Lung (tissue), 12 donors: ENCODE results near the gene PHLDA1. TPM values are rescaled to one million over a fixed set of nuclear protein-coding genes. Genes with fewer than 3 reads are reported as not detected.

Experiments
- ATAC-seq: fragments of 200-7000 bp; cut with Tn5 transposase; one replicate; pipeline ENCODE4 v1.9.1; 2020; ENCODE audit warnings: moderate number of reproducible peaks; ENCODE audit not compliant: insufficient read depth, low FRiP score
- DNase-seq, 3 donors: peaks; one replicate each; pipeline ENCODE4 v3.0.0-alpha.2; 2013 to 2017
- H3K27ac ChIP-seq, 2 donors: one replicate each; pipeline ENCODE4 v1.5.1; 2013; ENCODE audit warnings: mild to moderate bottlenecking in 2 of 2, moderate library complexity in 2 of 2, control low read depth in 1 of 2, inconsistent platforms in 1 of 2, low read depth in 1 of 2, low read length in 1 of 2
- H3K27me3 ChIP-seq, 3 donors: one replicate each; pipeline ENCODE4 v1.5.1; 2013; ENCODE audit warnings: low read length in 2 of 3; ENCODE audit not compliant: control insufficient read depth in 3 of 3, insufficient read depth in 3 of 3
- H3K36me3 ChIP-seq, 4 donors: one replicate each; pipeline ENCODE4 v1.5.1; 2013; ENCODE audit warnings: low read length in 4 of 4, mild to moderate bottlenecking in 1 of 4, moderate library complexity in 1 of 4; ENCODE audit not compliant: control insufficient read depth in 4 of 4, insufficient read depth in 4 of 4
- H3K4me1 ChIP-seq, 5 donors: one replicate each; pipeline ENCODE4 v1.5.1; 2013; ENCODE audit warnings: low read length in 5 of 5, mild to moderate bottlenecking in 2 of 5, moderate library complexity in 1 of 5; ENCODE audit not compliant: control insufficient read depth in 5 of 5, insufficient read depth in 5 of 5
- H3K4me3 ChIP-seq: one replicate; pipeline ENCODE4 v1.5.1; 2013; ENCODE audit warnings: mild to moderate bottlenecking, control low read depth, moderate library complexity
- H3K9ac ChIP-seq, 2 donors: one replicate each; pipeline ENCODE4 v1.5.1; 2013; ENCODE audit warnings: low read length in 2 of 2, control low read depth in 1 of 2; ENCODE audit not compliant: insufficient read depth in 1 of 2
- H3K9me3 ChIP-seq, 4 donors: one replicate each; pipeline ENCODE4 v1.5.1; 2013; ENCODE audit warnings: low read length in 3 of 4, mild to moderate bottlenecking in 1 of 4, moderate library complexity in 1 of 4; ENCODE audit not compliant: control insufficient read depth in 4 of 4, insufficient read depth in 3 of 4
- CTCF ChIP-seq: IDR thresholded peaks from 2 replicates; pipeline ENCODE4 v1.5.1; 2012; ENCODE audit warnings: mild to moderate bottlenecking; ENCODE audit errors: control extremely low read depth, extremely low read depth
- WGBS, 2 donors: extraction: QIAGEN DNeasy Blood & Tissue Kit; methylation state at CpG; one replicate each; pipeline ENCODE4 v1.1.7; 2013; 5-methylcytosine and 5-hydroxymethylcytosine counted together
- polyA plus RNA-seq, 2 donors: library from polyadenylated mRNA; stranded (reverse); fragments of 200-250 nt; gene quantifications; one replicate each; pipeline ENCODE4 v1.2.1, GENCODE V29; 2013
- total RNA-seq, 2 donors: library from RNA; depleted of rRNA in 1 of 2; stranded (reverse); fragments of >200 nt in 1 of 2; gene quantifications; one replicate each; pipeline ENCODE4 v1.2.1, GENCODE V29; 2014 to 2021
- donor health status: control.
- donor health status: control.
- donor health status: Bipolar disorder and iron deficiency.
- donor health status: healthy.
- donor health status: DM: yes; HTN: yes; CAD: no.

Gene PHLDA1
- total and polyA plus RNA-seq, 4 donors = 6.5 to 22.1 (median 17.2) TPM

- 97 to 98% methylated on average over 3 of the region's 3 CpGs for WGBS, 2 donors
- no peaks in the 10 kb centered on the region for H3K36me3 ChIP-seq
- H3K27me3 ChIP-seq = no peaks in the 10 kb centered on the region
- no peak overlapping the region for H3K4me3 ChIP-seq
- peaks cover 0 to 2% (median 0%) of the 10 kb centered on the region in 5 donors for H3K4me1 ChIP-seq
- no peak for TF ChIP-seq CTCF
- DNase-seq = no peak
- no peak for ATAC-seq
- no peak overlapping the region for H3K9ac ChIP-seq
- H3K9me3 ChIP-seq = peaks cover 0 to 2% (median 0%) of the 10 kb centered on the region in 4 donors
- no peak overlapping the region for H3K27ac ChIP-seq
Observed at GRCh38 chr12:76008428-76008827, 23.1 kb downstream of the PHLDA1 start.

GRCh38 chr12:76007640-76008039, 23.9 kb downstream of the PHLDA1 start:
- WGBS, 2 donors = 89 to 92% methylated on average over 8 of the region's 8 CpGs
- no peak for DNase-seq

GRCh38 chr12:76006028-76006925, 25.3 kb downstream of the PHLDA1 start:
- Histone ChIP-seq H3K36me3 (no peaks in the 10 kb centered on the region), H3K27ac (no peak overlapping the region), H3K4me1 (peaks cover 0 to 6% (median 2%) of the 10 kb centered on the region in 5 donors), H3K4me3 (no peak overlapping the region), H3K9me3 (peaks cover 0 to 2% (median 0%) of the 10 kb centered on the region in 4 donors), H3K9ac (no peak overlapping the region), H3K27me3 (no peaks in the 10 kb centered on the region)
- no peak for ATAC-seq
- WGBS, 2 donors = 92 to 94% methylated on average over 9 of the region's 9 CpGs
- TF ChIP-seq CTCF = no peak
- DNase-seq = no peak

More at GRCh38 chr12:76007640-76008039, 23.9 kb downstream of the PHLDA1 start:
- ATAC-seq = no peak
- H3K9ac ChIP-seq = no peak overlapping the region
- H3K4me3 ChIP-seq = no peak overlapping the region
- H3K9me3 ChIP-seq = peaks cover 0 to 2% (median 0%) of the 10 kb centered on the region in 4 donors
- H3K27ac ChIP-seq = no peak overlapping the region
- no peaks in the 10 kb centered on the region for H3K27me3 ChIP-seq
- no peaks in the 10 kb centered on the region for H3K36me3 ChIP-seq
- peaks cover 0 to 6% (median 2%) of the 10 kb centered on the region in 5 donors for H3K4me1 ChIP-seq
- no peak for TF ChIP-seq CTCF

GRCh38 chr12:76003355-76003638, 28.3 kb downstream of the PHLDA1 start:
- no peak overlapping the region for H3K9ac ChIP-seq
- H3K27ac ChIP-seq = no peak overlapping the region
- H3K4me1 ChIP-seq = peaks cover 0 to 8% (median 0%) of the 10 kb centered on the region in 5 donors
- ATAC-seq (no peak), DNase-seq (no peak)
- WGBS, 2 donors = 74 to 83% methylated on average over 2 of the region's 2 CpGs
- H3K4me3 ChIP-seq = no peak overlapping the region
- no peaks in the 10 kb centered on the region for H3K27me3 ChIP-seq
- peaks cover 0 to 2% (median 0%) of the 10 kb centered on the region in 4 donors for H3K9me3 ChIP-seq
- H3K36me3 ChIP-seq = no peaks in the 10 kb centered on the region
- TF ChIP-seq CTCF = no peak
